Trophoblast cell (in vitro differentiated cells and primary cell): ENCODE measurements around the gene NUP153. TPM values are rescaled to one million over a fixed set of nuclear protein-coding genes. Genes with fewer than 3 reads are reported as not detected.
A peak's percentile ranks its signal among the peaks of the same experiment; 100 is the strongest.
"Not testable (repeated sequence)": the region's sequence is repeated elsewhere in the genome, so short reads cannot be mapped to it uniquely, and the experiment has no call there.

ENCODE experiments used
- DNase-seq, 2 donors: peaks; one replicate each; pipeline ENCODE4 v3.0.0-alpha.2; 2016
- H2AFZ ChIP-seq: 2 replicates; pipeline ENCODE4 v1.6.1; 2013; ENCODE audit warnings: low read length, moderate library complexity, mild to moderate bottlenecking; ENCODE audit not compliant: insufficient read depth, poor library complexity
- H2AK5ac ChIP-seq: 2 replicates; pipeline ENCODE4 v1.6.1; 2013; ENCODE audit warnings: mild to moderate bottlenecking, low read length
- H2BK120ac ChIP-seq: 2 replicates; pipeline ENCODE4 v1.6.1; 2013; ENCODE audit warnings: low read length, mild to moderate bottlenecking, moderate library complexity; ENCODE audit not compliant: insufficient read depth, poor library complexity
- H2BK12ac ChIP-seq: 2 replicates; pipeline ENCODE4 v1.6.1; 2013; ENCODE audit warnings: mild to moderate bottlenecking, low read length, moderate library complexity
- H2BK5ac ChIP-seq: 2 replicates; pipeline ENCODE4 v1.6.1; 2013; ENCODE audit warnings: low read length, low read depth, moderate library complexity, mild to moderate bottlenecking; ENCODE audit not compliant: poor library complexity
- H3K14ac ChIP-seq: 2 replicates; pipeline ENCODE4 v1.6.1; 2013; ENCODE audit warnings: mild to moderate bottlenecking, low read length
- H3K18ac ChIP-seq: 2 replicates; pipeline ENCODE4 v1.6.1; 2013; ENCODE audit warnings: mild to moderate bottlenecking, low read length
- H3K23ac ChIP-seq: 2 replicates; pipeline ENCODE4 v1.6.1; 2013; ENCODE audit warnings: low read length
- H3K27ac ChIP-seq: 2 replicates; pipeline ENCODE4 v1.5.1; 2013; ENCODE audit warnings: low read depth, mild to moderate bottlenecking, inconsistent platforms, low read length, moderate library complexity
- H3K27me3 ChIP-seq: 2 replicates; pipeline ENCODE4 v1.6.1; 2013; ENCODE audit warnings: inconsistent platforms, mild to moderate bottlenecking, low read length, moderate library complexity; ENCODE audit not compliant: insufficient read depth
- H3K36me3 ChIP-seq, 2 experiments: 1 replicate in 1 of 2; 2 replicates in 1 of 2; pipeline ENCODE4 v1.6.1; 2013; ENCODE audit warnings: low read length in 2 of 2, mild to moderate bottlenecking in 2 of 2, moderate library complexity in 1 of 2; ENCODE audit not compliant: insufficient read depth in 2 of 2, control insufficient read depth in 1 of 2
- H3K4ac ChIP-seq: 2 replicates; pipeline ENCODE4 v1.6.1; 2013; ENCODE audit warnings: low read depth, mild to moderate bottlenecking, low read length, moderate library complexity
- H3K4me1 ChIP-seq, 2 experiments: 1 replicate in 1 of 2; 2 replicates in 1 of 2; pipeline ENCODE4 v1.6.1; 2013; ENCODE audit warnings: low read length in 2 of 2, mild to moderate bottlenecking in 2 of 2, moderate library complexity in 1 of 2; ENCODE audit not compliant: insufficient read depth in 2 of 2, control insufficient read depth in 1 of 2
- H3K4me2 ChIP-seq: 2 replicates; pipeline ENCODE4 v1.6.1; 2013; ENCODE audit warnings: inconsistent platforms, mild to moderate bottlenecking, low read length, moderate library complexity
- H3K4me3 ChIP-seq: 2 replicates; pipeline ENCODE4 v1.5.1; 2013; ENCODE audit warnings: mild to moderate bottlenecking, low read depth, low read length, inconsistent platforms
- H3K79me1 ChIP-seq: one replicate; pipeline ENCODE4 v1.6.1; 2013; ENCODE audit warnings: low read length
- H3K79me2 ChIP-seq: 2 replicates; pipeline ENCODE4 v1.6.1; 2013; ENCODE audit warnings: low read length, mild to moderate bottlenecking; ENCODE audit not compliant: control insufficient read depth, insufficient read depth, poor library complexity
- H3K9ac ChIP-seq: 2 replicates; pipeline ENCODE4 v1.6.1; 2013; ENCODE audit warnings: mild to moderate bottlenecking, low read length
- H3K9me3 ChIP-seq: 2 replicates; pipeline ENCODE4 v1.6.1; 2013; ENCODE audit warnings: low read depth, mild to moderate bottlenecking, control low read depth, inconsistent platforms, low read length; ENCODE audit not compliant: insufficient read depth
- H4K12ac ChIP-seq: 2 replicates; pipeline ENCODE4 v1.6.1; 2013; ENCODE audit warnings: low read depth, mild to moderate bottlenecking, low read length, moderate library complexity
- H4K8ac ChIP-seq: 2 replicates; pipeline ENCODE4 v1.6.1; 2013; ENCODE audit warnings: low read depth, mild to moderate bottlenecking, low read length, moderate library complexity
- H4K91ac ChIP-seq: one replicate; pipeline ENCODE4 v1.6.1; 2013; ENCODE audit warnings: low read depth, mild to moderate bottlenecking, low read length, moderate library complexity
- WGBS: extraction: QIAGEN DNeasy Blood & Tissue Kit; methylation state at CpG from one replicate; pipeline ENCODE4 v1.1.7; 2013; ENCODE audit warnings: missing lambda C conversion rate; ENCODE audit not compliant: insufficient read length, insufficient coverage; ENCODE audit errors: extremely low coverage; 5-methylcytosine and 5-hydroxymethylcytosine counted together
- polyA plus RNA-seq: library from polyadenylated mRNA; stranded (reverse); fragments of 200-250 nt; gene quantifications from 2 replicates; pipeline ENCODE4 v1.2.3, GENCODE V29; 2013

NUP153 gene
- 45.7 and 47.3 TPM in 2 replicates for polyA plus RNA-seq

- H3K79me2 ChIP-seq, result peaks cover 22% of the 10 kb centered on the region
- DNase-seq, result peak; percentile 99 to 100
- no CpG with 5 or more reads among the region's 69 CpGs for WGBS
- peak within 1 kb of the TSS; percentile 55 for H2AFZ ChIP-seq
- peak within 1 kb of the TSS; percentile 97 for H3K14ac ChIP-seq
- H3K4ac ChIP-seq, result peak within 1 kb of the TSS; percentile 93
- H2AK5ac ChIP-seq, result peak within 1 kb of the TSS; percentile 92
- H4K8ac ChIP-seq, result peak within 1 kb of the TSS; percentile 75
- H4K91ac ChIP-seq, result peak within 1 kb of the TSS; percentile 83
- peak within 1 kb of the TSS; percentile 70 for H3K18ac ChIP-seq
- peak within 1 kb of the TSS; percentile 98 for H3K4me3 ChIP-seq
- peak within 1 kb of the TSS; percentile 54 for H2BK120ac ChIP-seq
- H3K27me3 ChIP-seq, result no peaks in the 10 kb centered on the region
- H3K9me3 ChIP-seq, result no peaks in the 10 kb centered on the region
- peak within 1 kb of the TSS; percentile 70 for H2BK5ac ChIP-seq
- H2BK12ac ChIP-seq, result no peak within 1 kb of the TSS
- H3K27ac ChIP-seq, result peak within 1 kb of the TSS; percentile 98
- no peaks in the 10 kb centered on the region for H3K36me3 ChIP-seq
- H3K79me1 ChIP-seq, result peaks cover 13% of the 10 kb centered on the region
- peak within 1 kb of the TSS; percentile 81 for H4K12ac ChIP-seq
- peaks cover 2 to 7% of the 10 kb centered on the region in 2 experiments for H3K4me1 ChIP-seq
- H3K9ac ChIP-seq, result peak within 1 kb of the TSS; percentile 81
- no peak within 1 kb of the TSS for H3K23ac ChIP-seq
- H3K4me2 ChIP-seq, result peak within 1 kb of the TSS; percentile 77
Measured at GRCh38 chr6:17706580-17707370, at the start of gene NUP153. Gene NUP153 (minus strand): TSS chr6:17706925. CDS start chr6:17706387, 538 bp downstream.

DNA sequence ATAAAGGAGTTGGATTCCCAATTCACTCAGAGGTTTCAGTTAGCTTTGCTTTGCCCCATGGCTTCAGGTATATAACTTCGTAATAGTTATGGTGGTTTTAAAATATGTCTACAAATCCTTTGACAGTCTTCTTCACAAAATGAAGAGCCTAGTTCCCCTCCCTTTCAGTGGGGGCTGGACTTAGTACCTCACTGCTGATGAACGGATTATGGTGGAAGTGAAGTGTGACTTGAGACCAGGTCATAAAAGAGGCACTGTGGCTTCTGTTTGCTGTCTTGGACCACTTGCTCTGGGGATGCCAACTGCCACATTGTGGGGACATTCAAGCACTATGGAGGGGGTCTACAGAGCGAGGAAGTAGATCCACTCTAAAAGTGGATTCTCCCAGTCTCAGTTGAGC lies 47.5 kb upstream of the NUP153 start:
- Histone ChIP-seq H4K91ac (no peak overlapping the region), H3K14ac (no peak overlapping the region), H3K4me1 (no peaks in the 10 kb centered on the region), H4K12ac (no peak overlapping the region), H3K4me3 (no peak overlapping the region), H3K23ac (no peak overlapping the region), H3K4me2 (no peak overlapping the region), H3K9ac (no peak overlapping the region), H2BK5ac (no peak overlapping the region), H2BK120ac (no peak overlapping the region), H2AFZ (no peak overlapping the region), H3K36me3 (peaks cover 2% of the 10 kb centered on the region in 2 experiments), H4K8ac (no peak overlapping the region), H3K4ac (no peak overlapping the region), H3K27me3 (no peaks in the 10 kb centered on the region), H3K79me1 (no peaks in the 10 kb centered on the region), H3K9me3 (no peaks in the 10 kb centered on the region), H2BK12ac (no peak overlapping the region), H3K18ac (no peak overlapping the region), H3K79me2 (no peaks in the 10 kb centered on the region), H3K27ac (no peak overlapping the region), H2AK5ac (no peak overlapping the region)
- no peak for DNase-seq
- WGBS, result no CpG with 5 or more reads among the region's 3 CpGs

DNA sequence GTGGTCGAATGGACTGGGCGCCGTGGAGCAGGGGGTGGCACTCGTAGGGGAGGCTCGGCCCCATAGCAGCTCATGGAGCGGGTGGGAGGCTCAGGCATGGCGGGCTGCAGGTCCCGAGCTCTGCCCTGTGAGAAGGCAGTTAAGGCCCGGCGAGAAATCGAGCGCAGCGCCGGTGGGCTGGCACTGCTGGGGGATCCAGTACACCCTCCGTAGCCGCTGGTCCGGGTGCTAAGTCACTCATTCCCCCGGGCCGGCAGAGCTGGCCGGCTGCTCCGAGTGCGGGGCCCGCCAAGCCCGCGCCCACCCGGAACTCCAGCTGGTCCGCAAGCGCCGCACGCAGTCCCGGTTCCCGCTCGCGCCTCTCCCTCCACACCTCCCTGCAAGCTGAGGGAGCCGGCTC lies 38.6 kb upstream of the NUP153 start:
- not testable (repeated sequence) for H3K14ac ChIP-seq, H3K27me3 ChIP-seq, H3K9ac ChIP-seq, H3K18ac ChIP-seq, H3K36me3 ChIP-seq, H3K4ac ChIP-seq, H4K8ac ChIP-seq, H2BK12ac ChIP-seq, H3K27ac ChIP-seq, H4K12ac ChIP-seq, H3K9me3 ChIP-seq, H3K79me1 ChIP-seq, H4K91ac ChIP-seq, H2BK5ac ChIP-seq, H2AK5ac ChIP-seq, H3K4me3 ChIP-seq, H2AFZ ChIP-seq, H3K4me2 ChIP-seq, H3K23ac ChIP-seq, H3K79me2 ChIP-seq, H2BK120ac ChIP-seq, H3K4me1 ChIP-seq, DNase-seq
- WGBS, result no CpG with 5 or more reads among the region's 35 CpGs

DNA sequence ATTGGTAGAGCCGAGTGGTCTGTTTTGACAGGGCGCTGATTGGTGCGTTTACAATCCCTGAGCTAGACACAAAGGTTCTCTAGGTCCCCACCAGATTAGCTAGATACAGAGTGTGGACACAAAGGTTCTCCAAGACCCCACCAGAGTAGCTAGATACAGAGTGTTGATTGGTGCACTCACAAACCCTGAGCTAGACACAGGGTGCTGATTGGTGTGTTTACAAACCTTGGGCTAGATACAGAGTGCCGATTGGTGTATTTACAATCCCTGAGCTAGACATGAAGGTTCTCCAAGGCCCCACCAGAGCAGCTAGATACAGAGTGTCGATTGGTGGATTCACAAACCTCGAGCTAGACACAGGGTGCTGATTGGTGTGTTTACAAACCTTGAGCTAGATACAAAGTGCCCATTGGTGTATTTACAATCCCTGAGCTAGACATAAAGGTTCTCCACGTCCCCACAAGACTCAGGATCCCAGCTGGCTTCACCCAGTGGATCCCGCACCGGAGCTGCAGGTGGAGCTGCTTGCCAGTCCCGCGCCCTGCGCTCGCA lies 38.1 kb upstream of the NUP153 start:
- not testable (repeated sequence) for H2AK5ac ChIP-seq, H2AFZ ChIP-seq
- WGBS, result no CpG with 5 or more reads among the region's 13 CpGs

More for the DNA sequence above, 38.1 kb upstream of the NUP153 start:
- H3K23ac ChIP-seq, H2BK120ac ChIP-seq, H2BK12ac ChIP-seq, H4K91ac ChIP-seq, H2BK5ac ChIP-seq, H4K8ac ChIP-seq, H3K27me3 ChIP-seq, H3K4ac ChIP-seq, H3K14ac ChIP-seq, H3K9me3 ChIP-seq, H3K4me2 ChIP-seq, H3K27ac ChIP-seq, H3K79me2 ChIP-seq, H3K4me3 ChIP-seq, H4K12ac ChIP-seq, H3K36me3 ChIP-seq, H3K18ac ChIP-seq, H3K79me1 ChIP-seq, DNase-seq, H3K9ac ChIP-seq, H3K4me1 ChIP-seq: not testable (repeated sequence)
